NCI-H748 (cell line): ENCODE measurements around the gene HNRNPM.

Experiments used
- DNase-seq: peaks from one replicate; lab custom pipeline; 2025; ENCODE audit not compliant: unreplicated experiment; lab: John Stamatoyannopoulos, UW

HNRNPM gene

GRCh38 chr19:8459095-8459494, 14.3 kb downstream of the HNRNPM start:
- no peak for DNase-seq

DNA sequence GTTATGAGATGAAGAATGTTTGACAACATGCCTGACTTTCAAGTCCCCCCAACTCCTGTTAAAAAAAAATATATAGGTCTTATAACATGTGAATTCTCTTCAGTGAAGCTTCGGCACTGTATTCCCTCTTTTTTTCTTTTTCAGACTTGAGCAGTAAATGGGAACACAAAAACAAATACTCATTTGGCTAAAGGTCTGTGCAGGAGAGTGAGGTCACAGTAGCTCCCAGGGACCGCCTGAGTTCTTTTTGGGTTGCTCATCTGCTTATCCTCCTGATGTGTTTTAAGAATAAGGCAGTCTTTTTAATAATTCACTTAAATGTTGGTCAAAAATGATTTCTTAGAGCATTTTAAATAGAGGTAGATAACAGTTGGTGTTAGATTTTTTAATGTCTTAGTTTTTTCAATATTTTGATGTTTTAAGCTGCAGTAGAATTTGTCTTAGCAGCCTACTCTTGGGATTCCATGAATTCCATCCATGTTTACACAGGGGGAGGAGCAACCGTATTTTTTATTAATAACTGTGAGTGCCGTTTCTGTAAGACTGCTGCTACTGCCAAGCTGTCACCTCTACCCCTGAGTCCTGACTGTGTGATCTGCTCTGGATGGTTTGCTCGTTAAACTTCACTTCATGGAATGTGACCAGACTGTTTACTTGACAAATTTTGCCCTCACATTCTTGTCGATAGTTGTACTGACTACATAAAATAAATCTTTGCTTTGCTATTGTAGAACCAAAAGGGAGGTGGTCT, 14.9 kb downstream of the HNRNPM start:
- DNase-seq = no peak

GRCh38 chr19:8460516-8461298, 15.9 kb downstream of the HNRNPM start:
- DNase-seq = no peak

GRCh38 chr19:8461376-8461775, 16.6 kb downstream of the HNRNPM start:
- DNase-seq = no peak

DNA sequence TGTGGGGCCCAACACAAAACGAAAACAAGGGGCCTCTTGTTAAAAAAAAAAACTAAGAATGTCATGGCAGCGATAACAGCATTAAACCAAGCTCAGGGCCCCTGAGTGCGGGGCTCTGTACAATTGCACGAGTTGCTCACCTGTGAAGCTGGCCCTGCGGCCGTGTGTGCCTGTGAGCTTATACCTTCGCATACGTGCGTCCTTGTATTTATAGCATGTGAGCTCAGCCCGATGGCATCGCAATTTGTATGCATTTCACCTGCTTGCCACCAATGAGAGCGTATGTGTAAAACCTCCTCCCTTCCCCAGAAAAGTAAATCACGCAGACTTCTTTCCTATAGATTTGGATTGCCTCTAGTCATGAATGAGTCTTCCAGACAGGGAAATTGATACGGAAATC, 17.1 kb downstream of the HNRNPM start:
- DNase-seq = no peak

DNA sequence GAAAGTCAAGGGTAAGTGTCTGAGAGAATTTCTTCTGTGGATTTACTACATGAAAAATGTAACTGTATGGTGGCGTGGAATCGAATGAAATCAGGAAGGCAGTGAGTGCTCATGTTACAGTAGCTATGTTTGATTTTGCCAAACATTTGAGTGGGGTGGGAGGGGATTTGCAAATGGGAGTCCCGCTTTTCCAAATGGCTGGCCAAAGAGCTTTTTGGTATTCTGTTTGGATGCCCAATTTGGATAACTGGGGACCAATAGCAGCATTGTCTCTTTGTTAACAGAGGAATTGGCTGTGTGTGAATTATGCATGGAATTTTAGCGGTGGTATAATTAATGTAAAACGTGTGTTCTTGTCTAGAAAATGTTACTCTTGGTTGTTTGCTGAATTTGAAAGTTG, 17.8 kb downstream of the HNRNPM start:
- no peak for DNase-seq

GRCh38 chr19:8463365-8463764, 18.6 kb downstream of the HNRNPM start:
- DNase-seq = no peak

- DNase-seq = no peak
Observed at GRCh38 chr19:8466018-8466417, 21.2 kb downstream of the HNRNPM start.

DNA sequence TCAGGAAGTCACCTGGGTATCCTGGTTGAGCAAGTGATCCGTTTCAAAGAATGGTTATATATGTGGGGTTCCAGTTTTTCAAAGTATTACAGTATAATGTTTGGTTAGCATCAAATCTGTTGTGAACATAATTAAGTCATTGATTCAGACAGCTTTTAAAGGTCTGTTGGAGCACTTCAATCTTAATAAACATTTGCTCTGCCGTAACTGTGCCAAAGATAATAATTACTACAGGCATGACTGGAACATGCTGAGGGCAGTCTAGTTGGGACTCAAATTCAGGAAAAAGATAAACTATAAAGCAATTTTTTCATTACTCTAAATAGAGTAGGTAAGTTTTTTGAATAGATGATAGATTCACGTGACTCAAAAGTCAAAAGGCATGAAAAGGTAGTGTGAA, 23.3 kb downstream of the HNRNPM start:
- no peak for DNase-seq

- no peak for DNase-seq
Observed at GRCh38 chr19:8468761-8469373, 24.1 kb downstream of the HNRNPM start.

DNA sequence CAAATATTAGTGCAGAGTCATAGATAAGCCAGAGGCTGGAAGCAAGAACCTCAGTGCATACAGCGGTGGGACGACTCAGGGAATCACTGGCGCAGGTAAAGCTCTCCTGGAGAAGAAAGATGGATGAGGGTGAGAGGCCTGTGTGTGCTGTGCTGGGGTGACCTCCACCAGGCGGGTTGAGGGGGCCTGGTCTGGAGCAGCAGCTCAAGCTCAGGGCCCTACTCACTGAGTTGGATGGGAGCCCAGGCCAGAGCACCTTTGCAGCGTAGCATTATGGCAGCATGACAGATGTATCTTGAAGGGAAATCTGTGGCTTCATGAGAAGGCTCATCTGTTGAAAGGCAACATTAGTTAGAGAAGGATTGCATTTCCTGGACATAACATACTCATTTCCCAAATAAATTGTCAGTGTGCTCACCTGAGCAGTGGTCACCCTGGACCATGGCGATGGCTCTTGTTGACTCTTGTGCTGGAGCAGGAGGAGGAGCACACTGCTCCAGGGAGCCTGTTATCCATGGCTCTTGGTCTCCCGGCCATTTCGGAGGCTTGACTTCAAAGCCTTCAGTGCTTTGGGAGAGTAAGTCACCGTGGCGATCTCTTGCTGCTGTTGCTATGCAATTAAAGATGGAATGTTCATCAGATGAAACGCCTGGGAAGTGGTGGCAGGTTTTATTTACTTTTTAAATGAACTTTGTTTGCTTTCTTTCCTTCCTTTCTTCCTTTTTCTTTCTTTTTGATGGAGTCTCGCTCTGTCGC, 25.0 kb downstream of the HNRNPM start:
- DNase-seq = no peak

DNA sequence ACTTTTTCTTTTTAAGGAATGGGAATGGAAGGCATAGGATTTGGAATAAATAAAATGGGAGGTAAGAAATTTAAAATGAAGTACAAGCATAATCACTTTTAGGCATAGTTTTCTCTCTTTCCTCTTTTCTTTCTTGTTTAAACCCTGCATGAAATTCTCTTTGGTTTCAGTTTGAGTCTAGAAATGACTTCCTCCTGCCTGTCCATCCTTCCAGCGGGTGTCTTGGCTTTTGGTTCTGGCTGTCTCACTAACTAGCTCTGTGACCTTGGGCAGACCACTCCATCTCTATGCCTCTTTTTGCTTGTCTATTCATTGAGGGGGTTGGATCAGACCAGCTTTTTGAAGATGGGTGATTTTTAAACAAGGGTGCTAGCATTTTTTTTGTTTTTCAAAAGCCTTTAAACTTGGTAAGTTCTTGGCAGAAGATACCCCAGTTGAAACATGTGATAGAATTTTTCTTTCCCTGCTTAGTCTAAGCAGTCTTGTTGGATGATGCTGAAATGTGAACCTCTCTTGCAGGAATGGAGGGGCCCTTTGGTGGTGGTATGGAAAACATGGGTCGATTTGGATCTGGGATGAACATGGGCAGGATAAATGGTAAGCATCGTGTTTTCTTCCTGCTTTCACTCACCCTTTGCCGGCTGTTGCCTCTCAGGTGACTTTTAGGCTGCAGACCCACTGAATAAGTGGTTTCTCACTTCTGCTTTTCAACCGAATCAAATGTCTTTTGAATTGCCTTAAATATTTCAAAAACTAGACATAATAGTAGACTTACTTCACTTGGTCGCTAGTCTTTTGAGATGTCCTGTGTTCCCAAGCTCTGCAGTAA, 29.1 kb downstream of the HNRNPM start:
- DNase-seq = no peak

DNA sequence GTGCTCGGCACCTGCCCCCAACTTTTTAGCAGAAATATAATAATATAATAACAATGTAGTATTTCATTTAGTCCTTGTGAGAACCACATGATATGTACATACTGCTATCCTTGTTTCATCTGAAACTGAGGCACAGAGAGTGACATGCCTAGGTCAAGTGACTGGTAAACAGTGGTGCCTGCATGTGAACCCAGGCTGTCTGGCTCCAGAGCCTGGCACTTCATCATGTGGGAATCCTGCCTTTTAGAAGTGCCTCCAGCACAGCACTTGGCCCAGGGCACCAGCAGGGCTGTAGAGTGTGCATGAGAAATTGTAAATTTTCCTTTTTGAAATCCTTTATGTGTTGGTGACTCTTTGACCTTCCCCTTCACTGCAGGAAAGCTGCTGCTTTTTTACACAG, 30.2 kb downstream of the HNRNPM start:
- DNase-seq = no peak

- DNase-seq = no peak
Observed at GRCh38 chr19:8476524-8476923, 31.7 kb downstream of the HNRNPM start.

DNA sequence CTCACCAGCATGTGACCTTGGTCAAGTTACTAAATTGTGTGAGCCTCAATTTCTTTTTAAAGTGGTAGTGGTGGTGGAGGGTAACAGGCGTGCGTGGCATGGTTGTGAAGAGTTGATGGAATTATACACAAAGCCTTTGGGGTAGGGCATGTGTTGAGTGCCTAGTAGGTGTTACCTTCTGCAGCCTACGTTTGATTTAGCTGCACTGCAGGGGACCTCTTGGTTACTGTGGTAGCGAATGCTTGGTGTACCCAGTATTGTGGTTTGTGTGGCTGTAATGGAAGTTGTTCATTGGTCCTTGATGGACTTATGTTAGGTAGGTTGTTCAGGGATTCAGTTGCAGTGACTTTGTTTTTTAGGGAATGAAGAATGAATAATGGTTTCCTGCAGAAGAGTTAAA, 33.1 kb downstream of the HNRNPM start:
- DNase-seq = no peak

GRCh38 chr19:8478598-8478997, 33.8 kb downstream of the HNRNPM start:
- DNase-seq = no peak

DNA sequence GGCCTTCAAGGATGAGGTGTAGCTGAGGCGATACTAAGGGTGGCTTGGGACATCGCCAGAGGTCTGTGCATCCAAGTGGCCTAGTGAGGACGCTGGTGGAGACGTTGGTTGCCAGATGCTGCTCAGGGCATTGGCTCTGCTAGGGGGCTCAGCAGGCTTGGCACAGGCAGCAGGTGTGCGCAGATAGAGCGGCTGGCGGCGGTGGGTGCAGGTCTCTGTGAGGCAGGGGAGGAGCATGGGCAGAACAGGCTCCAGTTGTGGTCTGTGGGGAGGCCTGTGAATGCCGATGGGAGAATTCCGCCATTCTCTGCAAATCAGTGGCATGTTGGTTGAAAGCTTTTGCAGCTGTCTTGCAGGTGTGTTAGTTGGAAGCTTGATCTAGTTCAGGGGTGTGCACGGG, 36.4 kb downstream of the HNRNPM start:
- no peak for DNase-seq

GRCh38 chr19:8481616-8482015, 36.8 kb downstream of the HNRNPM start:
- no peak for DNase-seq

DNA sequence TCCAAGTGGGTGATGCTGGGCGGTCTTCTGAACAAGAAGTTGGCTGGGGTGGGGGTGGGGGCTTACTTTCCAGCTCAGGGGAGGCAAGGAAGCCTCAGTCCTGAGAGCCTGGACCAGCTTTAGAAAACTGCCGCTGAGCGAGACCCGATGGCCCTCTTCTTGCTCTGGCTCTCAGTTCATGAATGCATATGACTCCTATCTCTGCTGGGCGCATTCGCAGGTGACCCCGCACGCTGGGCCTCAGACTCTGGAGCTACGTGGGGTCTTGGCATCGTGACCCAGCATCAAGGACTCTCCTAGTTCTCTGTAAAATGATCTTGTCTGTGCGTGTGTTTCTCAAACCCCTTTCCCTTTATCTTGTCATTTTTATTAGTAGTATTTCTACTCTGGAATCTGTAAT, 37.9 kb downstream of the HNRNPM start:
- DNase-seq = no peak

GRCh38 chr19:8483165-8483564, 38.4 kb downstream of the HNRNPM start:
- DNase-seq = no peak
